Measurements from ENCODE around the gene NOXO1. TPM values are rescaled to one million over a fixed set of nuclear protein-coding genes. Genes with fewer than 3 reads are reported as not detected.

Gene NOXO1
- total and polyA plus RNA-seq, 9 of the 15 experiments (the other 6 are each of a cell fraction or from before 2014, with no cell fraction given) = not detected

DNA sequence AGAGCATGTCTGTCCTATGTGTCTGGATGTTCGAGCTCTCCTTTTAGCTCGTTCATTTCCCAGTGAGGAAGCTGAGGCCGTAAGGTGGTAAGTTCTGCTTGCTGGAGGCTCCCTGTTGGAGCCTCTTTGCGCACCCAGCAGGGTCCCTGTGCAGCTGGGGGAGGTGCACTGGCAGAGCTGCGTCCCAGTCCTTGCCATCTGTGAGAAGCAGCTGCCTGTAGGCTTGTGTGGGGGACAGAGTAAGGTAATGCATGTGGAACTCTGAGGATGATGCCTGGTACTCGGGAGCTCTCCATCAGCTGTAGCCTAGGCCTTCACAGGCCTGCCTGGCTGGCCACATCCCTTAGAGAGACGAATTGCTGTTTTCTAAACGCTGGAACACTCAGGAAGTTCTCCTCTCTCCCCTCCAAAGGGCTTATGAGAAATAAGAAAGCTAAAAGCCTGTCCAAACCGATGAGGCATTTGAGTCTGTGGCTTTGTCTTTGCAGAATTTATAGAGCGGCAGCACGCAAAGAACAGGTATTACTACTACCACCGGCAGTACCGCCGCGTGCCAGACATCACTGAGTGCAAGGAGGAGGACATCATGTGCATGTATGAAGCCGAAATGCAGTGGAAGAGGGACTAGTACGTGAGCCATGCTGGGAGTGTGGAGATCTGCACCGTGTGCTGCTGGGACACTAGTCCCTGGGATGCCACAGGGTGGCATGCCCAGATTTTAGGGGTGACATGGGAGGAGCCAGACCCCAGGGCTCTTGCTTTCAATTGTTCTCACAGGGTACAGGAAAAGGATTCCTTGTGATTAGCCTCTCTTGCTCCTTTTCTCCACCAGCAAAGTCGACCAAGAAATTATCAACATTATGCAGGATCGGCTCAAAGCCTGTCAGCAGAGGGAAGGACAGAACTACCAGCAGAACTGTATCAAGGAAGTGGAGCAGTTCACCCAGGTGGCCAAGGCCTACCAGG, 20.3 kb downstream of the NOXO1 start (continued):
- TF ChIP-seq, protein P1, sequence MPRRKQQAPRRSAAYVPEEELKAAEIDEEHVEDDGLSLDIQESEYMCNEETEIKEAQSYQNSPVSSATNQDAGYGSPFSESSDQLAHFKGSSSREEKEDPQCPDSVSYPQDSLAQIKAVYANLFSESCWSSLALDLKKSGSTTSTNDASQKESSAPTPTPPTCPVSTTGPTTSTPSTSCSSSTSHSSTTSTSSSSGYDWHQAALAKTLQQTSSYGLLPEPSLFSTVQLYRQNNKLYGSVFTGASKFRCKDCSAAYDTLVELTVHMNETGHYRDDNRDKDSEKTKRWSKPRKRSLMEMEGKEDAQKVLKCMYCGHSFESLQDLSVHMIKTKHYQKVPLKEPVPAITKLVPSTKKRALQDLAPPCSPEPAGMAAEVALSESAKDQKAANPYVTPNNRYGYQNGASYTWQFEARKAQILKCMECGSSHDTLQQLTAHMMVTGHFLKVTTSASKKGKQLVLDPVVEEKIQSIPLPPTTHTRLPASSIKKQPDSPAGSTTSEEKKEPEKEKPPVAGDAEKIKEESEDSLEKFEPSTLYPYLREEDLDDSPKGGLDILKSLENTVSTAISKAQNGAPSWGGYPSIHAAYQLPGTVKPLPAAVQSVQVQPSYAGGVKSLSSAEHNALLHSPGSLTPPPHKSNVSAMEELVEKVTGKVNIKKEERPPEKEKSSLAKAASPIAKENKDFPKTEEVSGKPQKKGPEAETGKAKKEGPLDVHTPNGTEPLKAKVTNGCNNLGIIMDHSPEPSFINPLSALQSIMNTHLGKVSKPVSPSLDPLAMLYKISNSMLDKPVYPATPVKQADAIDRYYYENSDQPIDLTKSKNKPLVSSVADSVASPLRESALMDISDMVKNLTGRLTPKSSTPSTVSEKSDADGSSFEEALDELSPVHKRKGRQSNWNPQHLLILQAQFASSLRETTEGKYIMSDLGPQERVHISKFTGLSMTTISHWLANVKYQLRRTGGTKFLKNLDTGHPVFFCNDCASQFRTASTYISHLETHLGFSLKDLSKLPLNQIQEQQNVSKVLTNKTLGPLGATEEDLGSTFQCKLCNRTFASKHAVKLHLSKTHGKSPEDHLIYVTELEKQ (CRISPR knock-in tag; IDR thresholded peaks at IDR 0.05) = no peak
- TF ChIP-seq CSDE1 (IDR thresholded peaks at IDR 0.05) = no peak
- TF ChIP-seq ZBTB26 (CRISPR knock-in tag; IDR thresholded peaks at IDR 0.05) = no peak
- TF ChIP-seq THRAP3 (IDR thresholded peaks at IDR 0.05; ENCODE audit: borderline replicate concordance) = peak; percentile 90
- TF ChIP-seq ZFP30 (CRISPR knock-in tag; IDR thresholded peaks at IDR 0.05; ENCODE audit: borderline replicate concordance) = 0 out of 2 replicates have a peak, but pooled peaks have one; percentile 22
- TF ChIP-seq ZNF280A (IDR thresholded peaks at IDR 0.05; ENCODE audit: low read depth, partially characterized antibody) = no peak
- TF ChIP-seq ZNF354B (CRISPR knock-in tag; IDR thresholded peaks at IDR 0.05) = peak; percentile 21; the same call in 1 of the 2 replicates
- TF ChIP-seq ETV1 (tag; conservative IDR thresholded peaks at IDR 0.05; ENCODE audit: low read depth) = 0 out of 2 replicates have a peak, but pooled peaks have one; percentile 22
- TF ChIP-seq, protein P2, sequence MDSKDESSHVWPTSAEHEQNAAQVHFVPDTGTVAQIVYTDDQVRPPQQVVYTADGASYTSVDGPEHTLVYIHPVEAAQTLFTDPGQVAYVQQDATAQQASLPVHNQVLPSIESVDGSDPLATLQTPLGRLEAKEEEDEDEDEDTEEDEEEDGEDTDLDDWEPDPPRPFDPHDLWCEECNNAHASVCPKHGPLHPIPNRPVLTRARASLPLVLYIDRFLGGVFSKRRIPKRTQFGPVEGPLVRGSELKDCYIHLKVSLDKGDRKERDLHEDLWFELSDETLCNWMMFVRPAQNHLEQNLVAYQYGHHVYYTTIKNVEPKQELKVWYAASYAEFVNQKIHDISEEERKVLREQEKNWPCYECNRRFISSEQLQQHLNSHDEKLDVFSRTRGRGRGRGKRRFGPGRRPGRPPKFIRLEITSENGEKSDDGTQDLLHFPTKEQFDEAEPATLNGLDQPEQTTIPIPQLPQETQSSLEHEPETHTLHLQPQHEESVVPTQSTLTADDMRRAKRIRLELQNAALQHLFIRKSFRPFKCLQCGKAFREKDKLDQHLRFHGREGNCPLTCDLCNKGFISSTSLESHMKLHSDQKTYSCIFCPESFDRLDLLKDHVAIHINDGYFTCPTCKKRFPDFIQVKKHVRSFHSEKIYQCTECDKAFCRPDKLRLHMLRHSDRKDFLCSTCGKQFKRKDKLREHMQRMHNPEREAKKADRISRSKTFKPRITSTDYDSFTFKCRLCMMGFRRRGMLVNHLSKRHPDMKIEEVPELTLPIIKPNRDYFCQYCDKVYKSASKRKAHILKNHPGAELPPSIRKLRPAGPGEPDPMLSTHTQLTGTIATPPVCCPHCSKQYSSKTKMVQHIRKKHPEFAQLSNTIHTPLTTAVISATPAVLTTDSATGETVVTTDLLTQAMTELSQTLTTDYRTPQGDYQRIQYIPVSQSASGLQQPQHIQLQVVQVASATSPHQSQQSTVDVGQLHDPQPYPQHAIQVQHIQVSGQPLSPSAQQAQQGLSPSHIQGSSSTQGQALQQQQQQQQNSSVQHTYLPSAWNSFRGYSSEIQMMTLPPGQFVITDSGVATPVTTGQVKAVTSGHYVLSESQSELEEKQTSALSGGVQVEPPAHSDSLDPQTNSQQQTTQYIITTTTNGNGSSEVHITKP (IDR thresholded peaks at IDR 0.05; ENCODE audit: partially characterized antibody) = no peak
- TF ChIP-seq AFF4 (CRISPR knock-in tag; IDR thresholded peaks at IDR 0.05) = no peak
- TF ChIP-seq TRIM24 (IDR thresholded peaks at IDR 0.05) = no peak

All from K562 (cell line).